Smooth muscle cell (in vitro differentiated cells): ENCODE results near the gene RORB. TPM values are rescaled to one million over a fixed set of nuclear protein-coding genes. Genes with fewer than 3 reads are reported as not detected.

Experiments
- DNase-seq: peaks from one replicate; lab custom pipeline; 2025; ENCODE audit not compliant: unreplicated experiment; lab: John Stamatoyannopoulos, UW
- H2AFZ ChIP-seq: fragments of 200-600 bp; sonication (generic); 2 replicates; pipeline ENCODE4 v1.6.0; 2016; ENCODE audit warnings: antibody characterized with exemption, low read depth, mild to moderate bottlenecking
- H3F3A ChIP-seq: fragments of 200-600 bp; sonication (generic); 2 replicates; pipeline ENCODE4 v1.6.0; 2017; ENCODE audit warnings: antibody characterized with exemption, low read depth
- H3K27ac ChIP-seq: fragments of 200-600 bp; sonication (generic); 2 replicates; pipeline ENCODE4 v1.5.1; 2016; ENCODE audit warnings: low read depth, mild to moderate bottlenecking
- H3K27me3 ChIP-seq: fragments of 200-600 bp; sonication (generic); 2 replicates; pipeline ENCODE4 v1.6.1; 2016; ENCODE audit warnings: low read depth, mild to moderate bottlenecking
- H3K36me3 ChIP-seq: fragments of 200-600 bp; sonication (generic); 2 replicates; pipeline ENCODE4 v1.5.1; 2016; ENCODE audit warnings: low read depth
- H3K4me1 ChIP-seq: fragments of 200-600 bp; sonication (generic); 2 replicates; pipeline ENCODE4 v1.5.1; 2016; ENCODE audit warnings: low read depth
- H3K4me2 ChIP-seq: fragments of 200-600 bp; sonication (generic); 2 replicates; pipeline ENCODE4 v1.6.0; 2016; ENCODE audit warnings: mild to moderate bottlenecking
- H3K4me3 ChIP-seq: fragments of 200-600 bp; sonication (generic); 2 replicates; pipeline ENCODE4 v1.5.1; 2016; ENCODE audit warnings: mild to moderate bottlenecking
- H3K79me2 ChIP-seq: fragments of 200-600 bp; sonication (generic); 2 replicates; pipeline ENCODE4 v1.6.0; 2016; ENCODE audit warnings: low read depth, mild to moderate bottlenecking
- H3K9ac ChIP-seq: fragments of 200-600 bp; sonication (generic); 2 replicates; pipeline ENCODE4 v1.6.0; 2016; ENCODE audit warnings: low read depth
- H3K9me3 ChIP-seq: fragments of 200-600 bp; sonication (generic); replicated peaks from 2 replicates; pipeline ENCODE4 v1.5.1; 2016; ENCODE audit warnings: low read depth
- H4K20me1 ChIP-seq: fragments of 200-600 bp; sonication (generic); 2 replicates; pipeline ENCODE4 v1.6.0; 2016; ENCODE audit warnings: low read depth
- CTCF ChIP-seq: fragments of 200-600 bp; sonication (generic); IDR thresholded peaks from 2 replicates; pipeline ENCODE4 v1.5.1; 2017; ENCODE audit warnings: borderline replicate concordance, mild to moderate bottlenecking, antibody characterized with exemption; ENCODE audit not compliant: insufficient read depth, poor library complexity, severe bottlenecking
- WGBS: methylation state at CpG from one replicate; pipeline ENCODE4 v1.1.7; 2016; ENCODE audit warnings: low lambda C conversion rate; 5-methylcytosine and 5-hydroxymethylcytosine counted together
- polyA plus RNA-seq: library from polyadenylated mRNA; unstranded; fragments of >200 nt; fragmentation: Nextera tagmentation; extraction: Ambion mirVana; gene quantifications from 2 replicates; pipeline ENCODE4 v1.2.1, GENCODE V29; 2016
- total RNA-seq: library from RNA; depleted of rRNA; stranded (reverse); fragments of >200 nt; gene quantifications from 2 replicates; pipeline ENCODE4 v1.2.3, GENCODE V29; 2014

Gene RORB
- total and polyA plus RNA-seq, 2 experiments from 2014 or later = 0.95 to 2.5 TPM

- Histone ChIP-seq H3K27me3 (peaks cover 79% of the 10 kb centered on the region), H2AFZ (peak overlapping the region; percentile 75), H3K36me3 (no peaks in the 10 kb centered on the region), H3K4me3 (peak overlapping the region; percentile 65), H3K27ac (no peak overlapping the region), H3K9ac (no peak overlapping the region), H3F3A (no peaks in the 10 kb centered on the region), H3K4me2 (peak overlapping the region; percentile 97), H3K79me2 (no peaks in the 10 kb centered on the region), H4K20me1 (no peaks in the 10 kb centered on the region), H3K9me3 (no peaks in the 10 kb centered on the region), H3K4me1 (peaks cover 13% of the 10 kb centered on the region)
- TF ChIP-seq CTCF = no peak
- 2% methylated on average over 32 of the region's 32 CpGs for WGBS
- no peak for DNase-seq
Measured at GRCh38 chr9:74499770-74500583, 2.8 kb downstream of the RORB start.

- WGBS = under 1% methylated on average over 14 of the region's 14 CpGs
- Histone ChIP-seq H3K36me3 (no peaks in the 10 kb centered on the region), H3K4me3 (peak overlapping the region; percentile 65)
Measured at GRCh38 chr9:74500584-74500924, 3.4 kb downstream of the RORB start.

GRCh38 chr9:74501570-74501969 lies 4.4 kb downstream of the RORB start:
- Histone ChIP-seq H3K4me2 (no peak overlapping the region), H3K9ac (no peak overlapping the region), H3K4me1 (peaks cover 9% of the 10 kb centered on the region), H3K4me3 (no peak overlapping the region), H3K27me3 (peaks cover 63% of the 10 kb centered on the region), H3K9me3 (no peaks in the 10 kb centered on the region), H2AFZ (no peak overlapping the region), H3K79me2 (no peaks in the 10 kb centered on the region), H4K20me1 (no peaks in the 10 kb centered on the region), H3K36me3 (no peaks in the 10 kb centered on the region), H3F3A (no peaks in the 10 kb centered on the region), H3K27ac (no peak overlapping the region)
- no peak for DNase-seq
- 68% methylated on average over 2 of the region's 2 CpGs for WGBS
- TF ChIP-seq CTCF = no peak

More at GRCh38 chr9:74500584-74500924, 3.4 kb downstream of the RORB start:
- Histone ChIP-seq H3K4me1 (peaks cover 13% of the 10 kb centered on the region), H4K20me1 (no peaks in the 10 kb centered on the region), H2AFZ (peak overlapping the region; percentile 75), H3K9ac (no peak overlapping the region), H3K27me3 (peaks cover 73% of the 10 kb centered on the region), H3F3A (no peaks in the 10 kb centered on the region), H3K27ac (no peak overlapping the region), H3K4me2 (peak overlapping the region; percentile 97), H3K79me2 (no peaks in the 10 kb centered on the region), H3K9me3 (no peaks in the 10 kb centered on the region)
- no peak for TF ChIP-seq CTCF
- no peak for DNase-seq

GRCh38 chr9:74503219-74503618 lies 6.1 kb downstream of the RORB start:
- no peak overlapping the region for H3K4me3 ChIP-seq
- no peaks in the 10 kb centered on the region for H4K20me1 ChIP-seq
- no peaks in the 10 kb centered on the region for H3F3A ChIP-seq
- 38% methylated on average over 4 of the region's 4 CpGs for WGBS
- H3K4me1 ChIP-seq = peaks cover 7% of the 10 kb centered on the region
- H3K36me3 ChIP-seq = no peaks in the 10 kb centered on the region
- no peak overlapping the region for H3K27ac ChIP-seq
- no peak overlapping the region for H3K9ac ChIP-seq
- no peak overlapping the region for H2AFZ ChIP-seq
- H3K79me2 ChIP-seq = no peaks in the 10 kb centered on the region
- TF ChIP-seq CTCF = no peak
- DNase-seq = no peak
- H3K4me2 ChIP-seq = peak overlapping the region; percentile 58
- H3K27me3 ChIP-seq = peaks cover 51% of the 10 kb centered on the region
- H3K9me3 ChIP-seq = no peaks in the 10 kb centered on the region
